H9 (cell line): Measurements from ENCODE around the gene CEP350. TPM values are rescaled to one million over a fixed set of nuclear protein-coding genes. Genes with fewer than 3 reads are reported as not detected.

ENCODE experiments used
- DNase-seq: peaks from one replicate; pipeline ENCODE4 v3.0.0-alpha.2; 2017
- H2AFZ ChIP-seq: one replicate; pipeline ENCODE4 v1.6.1; 2013; ENCODE audit warnings: mild to moderate bottlenecking, low read length, control low read depth, moderate library complexity
- H2AK5ac ChIP-seq: 2 replicates; pipeline ENCODE4 v1.6.1; 2013; ENCODE audit warnings: low read length, control low read depth, mixed read lengths; ENCODE audit not compliant: insufficient read length
- H2BK120ac ChIP-seq: one replicate; pipeline ENCODE4 v1.6.1; 2013; ENCODE audit warnings: low read depth, mild to moderate bottlenecking, low read length, control low read depth, inconsistent platforms; ENCODE audit not compliant: poor library complexity, severe bottlenecking
- H2BK12ac ChIP-seq: 2 replicates; pipeline ENCODE4 v1.6.1; 2013; ENCODE audit warnings: low read length, control low read depth, mixed read lengths, low read depth; ENCODE audit not compliant: insufficient read length
- H2BK15ac ChIP-seq: 2 replicates; pipeline ENCODE4 v1.6.1; 2013; ENCODE audit warnings: low read depth, low read length, control low read depth
- H2BK20ac ChIP-seq: one replicate; pipeline ENCODE4 v1.6.1; 2013; ENCODE audit warnings: low read depth, mild to moderate bottlenecking, low read length, control low read depth, inconsistent platforms; ENCODE audit not compliant: poor library complexity, severe bottlenecking
- H2BK5ac ChIP-seq: 2 replicates; pipeline ENCODE4 v1.6.1; 2013; ENCODE audit warnings: low read length, control low read depth, mixed read lengths; ENCODE audit not compliant: insufficient read length
- H3K14ac ChIP-seq: 2 replicates; pipeline ENCODE4 v1.6.1; 2013; ENCODE audit warnings: low read length, control low read depth; ENCODE audit not compliant: insufficient read depth
- H3K18ac ChIP-seq: 2 replicates; pipeline ENCODE4 v1.6.1; 2013; ENCODE audit warnings: low read depth, mild to moderate bottlenecking, mixed read lengths, low read length, control low read depth; ENCODE audit not compliant: insufficient read length
- H3K23ac ChIP-seq: 2 replicates; pipeline ENCODE4 v1.6.1; 2013; ENCODE audit warnings: low read length, control low read depth, mixed read lengths, low read depth; ENCODE audit not compliant: insufficient read length
- H3K23me2 ChIP-seq: 2 replicates; pipeline ENCODE4 v1.6.1; 2013; ENCODE audit warnings: low read depth, mild to moderate bottlenecking, mixed read lengths, low read length, control low read depth; ENCODE audit not compliant: insufficient read length, poor library complexity, severe bottlenecking
- H3K27ac ChIP-seq: 2 replicates; pipeline ENCODE4 v1.5.1; 2013; ENCODE audit warnings: low read length, control low read depth, mixed read lengths, low read depth; ENCODE audit not compliant: insufficient read length
- H3K27me3 ChIP-seq: 2 replicates; pipeline ENCODE4 v1.6.1; 2013; ENCODE audit warnings: low read length, control low read depth, inconsistent platforms; ENCODE audit not compliant: insufficient read depth
- H3K4ac ChIP-seq: 2 replicates; pipeline ENCODE4 v1.6.1; 2013; ENCODE audit warnings: low read depth, mild to moderate bottlenecking, control low read depth, inconsistent platforms, low read length, moderate library complexity
- H3K4me1 ChIP-seq: 2 replicates; pipeline ENCODE4 v1.6.1; 2013; ENCODE audit warnings: low read length, control low read depth, inconsistent platforms; ENCODE audit not compliant: insufficient read depth
- H3K4me2 ChIP-seq: 2 replicates; pipeline ENCODE4 v1.6.1; 2013; ENCODE audit warnings: low read length, control low read depth, mixed read lengths; ENCODE audit not compliant: insufficient read length, insufficient read depth
- H3K56ac ChIP-seq: 2 replicates; pipeline ENCODE4 v1.6.1; 2013; ENCODE audit warnings: low read depth, mild to moderate bottlenecking, mixed read lengths, low read length, control low read depth; ENCODE audit not compliant: insufficient read length
- H3K79me1 ChIP-seq: 2 replicates; pipeline ENCODE4 v1.6.1; 2013; ENCODE audit warnings: low read depth, mild to moderate bottlenecking, moderate library complexity, low read length, control low read depth, inconsistent platforms; ENCODE audit not compliant: insufficient read depth, poor library complexity, severe bottlenecking
- H3K79me2 ChIP-seq: 2 replicates; pipeline ENCODE4 v1.6.1; 2013; ENCODE audit warnings: low read length, control low read depth, inconsistent platforms; ENCODE audit not compliant: insufficient read depth
- H3K9ac ChIP-seq: 2 replicates; pipeline ENCODE4 v1.6.1; 2013; ENCODE audit warnings: low read length, control low read depth, mixed read lengths; ENCODE audit not compliant: insufficient read length; ENCODE audit errors: extremely low read depth
- H3K9me3 ChIP-seq: one replicate; pipeline ENCODE4 v1.6.1; 2013; ENCODE audit warnings: low read depth, low read length, inconsistent platforms; ENCODE audit not compliant: control insufficient read depth
- H3T11ph ChIP-seq: one replicate; pipeline ENCODE4 v1.6.1; 2013; ENCODE audit warnings: mild to moderate bottlenecking, low read length, control low read depth, inconsistent platforms
- H4K20me1 ChIP-seq: one replicate; pipeline ENCODE4 v1.6.1; 2013; ENCODE audit not compliant: control insufficient read depth, insufficient read length, insufficient read depth
- H4K5ac ChIP-seq: 2 replicates; pipeline ENCODE4 v1.6.1; 2013; ENCODE audit warnings: low read depth, mild to moderate bottlenecking, mixed read lengths, low read length, control low read depth; ENCODE audit not compliant: insufficient read length
- H4K8ac ChIP-seq: replicated peaks from 2 replicates; pipeline ENCODE4 v1.6.1; 2013; ENCODE audit warnings: low read length, control low read depth, mixed read lengths, low read depth; ENCODE audit not compliant: insufficient read length
- H4K91ac ChIP-seq: 2 replicates; pipeline ENCODE4 v1.6.1; 2013; ENCODE audit warnings: low read depth, mild to moderate bottlenecking, moderate library complexity, mixed read lengths, low read length, control low read depth; ENCODE audit not compliant: insufficient read length
- H3K27ac Mint-ChIP-seq, 3 experiments: 2 replicates in 2 of 3; 3 replicates in 1 of 3; pipeline ENCODE4 v1.8.0; 2020 to 2021; ENCODE audit warnings: mixed read lengths in 3 of 3, mild to moderate bottlenecking in 1 of 3, moderate library complexity in 1 of 3
- H3K27me3 Mint-ChIP-seq: 2 replicates; pipeline ENCODE4 v1.8.0; 2021; ENCODE audit warnings: low read depth, mild to moderate bottlenecking, moderate library complexity, mixed read lengths
- H3K36me3 Mint-ChIP-seq, 3 experiments: 2 replicates in 2 of 3; 3 replicates in 1 of 3; pipeline ENCODE4 v1.8.0; 2020 to 2021; ENCODE audit warnings: low read depth in 3 of 3, mixed read lengths in 3 of 3; ENCODE audit not compliant: insufficient read depth in 1 of 3
- H3K4me1 Mint-ChIP-seq, 2 experiments: 2 replicates each; pipeline ENCODE4 v1.8.0; 2020; ENCODE audit warnings: mixed read lengths in 2 of 2
- H3K4me3 Mint-ChIP-seq, 2 experiments: 2 replicates in 1 of 2; 3 replicates in 1 of 2; pipeline ENCODE4 v1.8.0; 2020 to 2021; ENCODE audit warnings: mild to moderate bottlenecking in 2 of 2, mixed read lengths in 2 of 2, moderate library complexity in 1 of 2
- H3K9me3 Mint-ChIP-seq, 2 experiments: 2 replicates in 1 of 2; 3 replicates in 1 of 2; pipeline ENCODE4 v1.8.0; 2020; ENCODE audit warnings: mild to moderate bottlenecking in 2 of 2, mixed read lengths in 2 of 2, moderate library complexity in 1 of 2
- WGBS: extraction: QIAGEN DNeasy Blood & Tissue Kit; methylation state at CpG from one replicate; pipeline ENCODE4 v1.1.7; 2013; ENCODE audit warnings: missing lambda C conversion rate, low lambda C conversion rate, mixed read lengths; ENCODE audit not compliant: insufficient read length; ENCODE audit errors: extremely low coverage; 5-methylcytosine and 5-hydroxymethylcytosine counted together
- total RNA-seq: library from RNA; stranded (reverse); gene quantifications from 2 replicates; pipeline ENCODE4 v1.2.1, GENCODE V29; 2021
- TF ChIP-seq, protein P1 (sequence below): fragments of 200-600 bp; sonication (generic); conservative IDR thresholded peaks from 3 replicates; pipeline ENCODE4 v1.8.0; 2021; ENCODE audit warnings: antibody characterized with exemption, mild to moderate bottlenecking

The CEP350 gene
- total RNA-seq, 1 experiment from 2014 or later = 39.2 TPM

DNA sequence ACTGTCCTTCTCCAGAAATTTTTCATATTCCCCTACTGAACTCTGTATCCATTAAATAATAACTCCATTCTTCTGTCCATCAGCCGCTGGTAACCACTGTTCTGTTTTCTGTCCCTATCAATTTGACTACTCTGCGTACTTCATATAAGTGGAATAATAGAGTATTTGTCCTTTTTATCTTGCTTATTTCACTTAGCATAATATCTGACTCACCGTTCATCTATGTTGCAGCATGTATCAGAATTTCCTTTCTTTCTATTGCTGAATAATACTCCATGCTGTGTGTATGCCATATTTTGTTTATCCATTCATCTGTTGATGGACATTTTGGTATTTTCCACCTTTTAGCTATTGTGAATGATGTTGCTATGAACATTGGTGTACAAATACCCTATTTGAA, 71.9 kb downstream of the CEP350 start:
- no peak for DNase-seq
- no peak overlapping the region for H2AFZ ChIP-seq
- H3K56ac ChIP-seq = no peak overlapping the region
- Mint-ChIP-seq H3K4me3 (no peak overlapping the region), H3K27ac (no peak overlapping the region), H3K9me3 (no peaks in the 10 kb centered on the region), H3K27me3 (no peaks in the 10 kb centered on the region), H3K36me3 (peaks cover 21 to 40% (median 33%) of the 10 kb centered on the region in 3 experiments), H3K4me1 (no peaks in the 10 kb centered on the region)
- H2BK20ac ChIP-seq = no peak overlapping the region
- no peak overlapping the region for H4K8ac ChIP-seq
- H2AK5ac ChIP-seq = no peak overlapping the region
- H3K14ac ChIP-seq = no peak overlapping the region
- no peaks in the 10 kb centered on the region for H3K79me2 ChIP-seq
- no peak overlapping the region for H3K23ac ChIP-seq
- no peak overlapping the region for H2BK5ac ChIP-seq
- no peaks in the 10 kb centered on the region for H4K20me1 ChIP-seq
- no peak overlapping the region for H3K27ac ChIP-seq
- no peaks in the 10 kb centered on the region for H3K4me1 ChIP-seq
- no CpG with 5 or more reads among the region's 3 CpGs for WGBS
- H3K18ac ChIP-seq = no peak overlapping the region
- H3T11ph ChIP-seq = no peak overlapping the region
- H3K4me2 ChIP-seq = no peak overlapping the region
- H3K4ac ChIP-seq = no peak overlapping the region
- H3K23me2 ChIP-seq = no peaks in the 10 kb centered on the region
- no peaks in the 10 kb centered on the region for H3K79me1 ChIP-seq
- TF ChIP-seq, protein P1, sequence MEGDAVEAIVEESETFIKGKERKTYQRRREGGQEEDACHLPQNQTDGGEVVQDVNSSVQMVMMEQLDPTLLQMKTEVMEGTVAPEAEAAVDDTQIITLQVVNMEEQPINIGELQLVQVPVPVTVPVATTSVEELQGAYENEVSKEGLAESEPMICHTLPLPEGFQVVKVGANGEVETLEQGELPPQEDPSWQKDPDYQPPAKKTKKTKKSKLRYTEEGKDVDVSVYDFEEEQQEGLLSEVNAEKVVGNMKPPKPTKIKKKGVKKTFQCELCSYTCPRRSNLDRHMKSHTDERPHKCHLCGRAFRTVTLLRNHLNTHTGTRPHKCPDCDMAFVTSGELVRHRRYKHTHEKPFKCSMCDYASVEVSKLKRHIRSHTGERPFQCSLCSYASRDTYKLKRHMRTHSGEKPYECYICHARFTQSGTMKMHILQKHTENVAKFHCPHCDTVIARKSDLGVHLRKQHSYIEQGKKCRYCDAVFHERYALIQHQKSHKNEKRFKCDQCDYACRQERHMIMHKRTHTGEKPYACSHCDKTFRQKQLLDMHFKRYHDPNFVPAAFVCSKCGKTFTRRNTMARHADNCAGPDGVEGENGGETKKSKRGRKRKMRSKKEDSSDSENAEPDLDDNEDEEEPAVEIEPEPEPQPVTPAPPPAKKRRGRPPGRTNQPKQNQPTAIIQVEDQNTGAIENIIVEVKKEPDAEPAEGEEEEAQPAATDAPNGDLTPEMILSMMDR = no peak
- H3K9me3 ChIP-seq = no peaks in the 10 kb centered on the region
- no peak overlapping the region for H3K9ac ChIP-seq
- H2BK120ac ChIP-seq = no peak overlapping the region
- H4K91ac ChIP-seq = no peak overlapping the region
- no peaks in the 10 kb centered on the region for H3K27me3 ChIP-seq
- no peak overlapping the region for H4K5ac ChIP-seq
- no peak overlapping the region for H2BK12ac ChIP-seq
- H2BK15ac ChIP-seq = no peak overlapping the region
